WERI-Rb-1 (cell line): ENCODE data around the gene PHC2.

Source experiments
- DNase-seq: peaks from one replicate; pipeline ENCODE4 v3.0.0-alpha.2; 2020
- H3K27ac ChIP-seq: fragments of 250-450 bp; sonication (Bioruptor Pico); 2 replicates; pipeline ENCODE4 v1.5.1; 2020; ENCODE audit warnings: mild to moderate bottlenecking, moderate library complexity
- H3K27me3 ChIP-seq: fragments of 250-450 bp; sonication (Bioruptor Pico); 2 replicates; pipeline ENCODE4 v1.5.1; 2021; ENCODE audit warnings: mild to moderate bottlenecking, low read depth, moderate library complexity; ENCODE audit not compliant: insufficient read depth, severe bottlenecking
- H3K36me3 ChIP-seq: fragments of 250-450 bp; sonication (Bioruptor Pico); 2 replicates; pipeline ENCODE4 v1.5.1; 2020; ENCODE audit warnings: mild to moderate bottlenecking, moderate library complexity
- H3K4me3 ChIP-seq: 2 replicates; pipeline ENCODE4 v1.5.1; 2011; ENCODE audit warnings: low read depth, mild to moderate bottlenecking, control low read depth, low read length
- H3K9me3 ChIP-seq: fragments of 250-450 bp; sonication (Bioruptor Pico); 2 replicates; pipeline ENCODE4 v1.5.1; 2021; ENCODE audit warnings: mild to moderate bottlenecking, moderate library complexity; ENCODE audit not compliant: severe bottlenecking
- CTCF ChIP-seq: IDR thresholded peaks from 2 replicates; pipeline ENCODE4 v1.5.1; 2011; ENCODE audit warnings: low read depth, mild to moderate bottlenecking, control low read depth, inconsistent platforms, low read length

The PHC2 gene

GRCh38 chr1:33330361-33330890, 100.5 kb downstream of the PHC2 start:
- DNase-seq: no peak
- no peak for TF ChIP-seq CTCF
- peaks cover 100% of the 10 kb centered on the region for H3K36me3 ChIP-seq
- H3K4me3 ChIP-seq: no peak overlapping the region
- no peak overlapping the region for H3K27ac ChIP-seq
- H3K27me3 ChIP-seq: no peaks in the 10 kb centered on the region
- H3K9me3 ChIP-seq: no peaks in the 10 kb centered on the region

- H3K27me3 ChIP-seq: no peaks in the 10 kb centered on the region
- no peaks in the 10 kb centered on the region for H3K9me3 ChIP-seq
- no peak overlapping the region for H3K4me3 ChIP-seq
- no peak for TF ChIP-seq CTCF
- H3K27ac ChIP-seq: no peak overlapping the region
- DNase-seq: no peak
- peaks cover 100% of the 10 kb centered on the region for H3K36me3 ChIP-seq
Observed at GRCh38 chr1:33329600-33330305, 101.1 kb downstream of the PHC2 start.

GRCh38 chr1:33328817-33329216, 102.1 kb downstream of the PHC2 start:
- no peak for DNase-seq
- TF ChIP-seq CTCF: no peak
- Histone ChIP-seq H3K27me3 (no peaks in the 10 kb centered on the region), H3K9me3 (no peaks in the 10 kb centered on the region), H3K27ac (no peak overlapping the region), H3K36me3 (peaks cover 100% of the 10 kb centered on the region), H3K4me3 (no peak overlapping the region)

- no peak for DNase-seq
- TF ChIP-seq CTCF: no peak
- Histone ChIP-seq H3K4me3 (no peak overlapping the region), H3K9me3 (no peaks in the 10 kb centered on the region), H3K36me3 (peaks cover 100% of the 10 kb centered on the region), H3K27ac (no peak overlapping the region), H3K27me3 (no peaks in the 10 kb centered on the region)
Observed at GRCh38 chr1:33327587-33328325, 103.1 kb downstream of the PHC2 start.

GRCh38 chr1:33326785-33327184, 104.1 kb downstream of the PHC2 start:
- TF ChIP-seq CTCF: no peak
- no peaks in the 10 kb centered on the region for H3K27me3 ChIP-seq
- peaks cover 97% of the 10 kb centered on the region for H3K36me3 ChIP-seq
- no peak overlapping the region for H3K4me3 ChIP-seq
- no peak overlapping the region for H3K27ac ChIP-seq
- no peak for DNase-seq
- H3K9me3 ChIP-seq: no peaks in the 10 kb centered on the region
